HG03469 (cell line): ENCODE data around the gene AFF1.
A peak's percentile ranks its signal among the peaks of the same experiment; 100 is the strongest.
"Not testable (repeated sequence)": the region's sequence is repeated elsewhere in the genome, so short reads cannot be mapped to it uniquely, and the experiment has no call there.

ENCODE experiments used
- ATAC-seq: cut with Tn5 transposase; IDR thresholded peaks from one replicate; pipeline ENCODE4 v1.9.1; 2021; ENCODE audit warnings: mild to moderate bottlenecking, moderate library complexity, moderate number of reproducible peaks; ENCODE audit not compliant: unreplicated experiment

The AFF1 gene

GRCh38 chr4:86975927-86976326 lies 41.1 kb downstream of the AFF1 start:
- ATAC-seq: no peak

DNA sequence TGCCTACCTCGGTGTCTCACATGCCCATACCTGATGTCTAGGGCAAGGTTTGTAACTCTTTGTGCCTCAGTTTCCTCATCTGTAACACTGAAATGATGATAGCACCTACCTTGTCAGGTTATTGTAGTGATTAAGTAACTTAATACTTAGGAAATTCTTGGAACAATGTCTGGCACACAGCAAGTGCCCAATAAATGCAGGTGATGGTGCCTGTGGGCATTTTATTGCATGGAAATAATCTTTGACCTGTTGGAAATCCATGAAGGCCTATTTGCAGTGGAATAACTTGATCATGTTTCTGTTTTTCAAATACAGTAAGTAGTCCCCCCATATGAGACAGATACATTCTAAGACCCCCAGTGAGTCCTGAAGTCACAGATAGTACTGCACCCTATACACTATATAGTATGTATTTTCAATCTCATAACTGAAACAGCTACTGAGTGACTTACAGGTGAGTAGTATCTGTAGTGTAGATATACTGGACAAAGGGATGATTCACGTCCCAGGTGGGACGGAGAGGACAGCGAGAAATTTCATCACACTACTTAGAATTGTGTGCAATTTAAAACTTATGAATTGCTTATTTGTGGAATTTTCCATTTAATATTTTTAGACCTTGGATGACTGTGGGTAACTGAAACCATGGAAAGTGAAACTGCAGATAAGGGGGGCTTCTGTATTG lies 42.1 kb downstream of the AFF1 start:
- no peak for ATAC-seq

- ATAC-seq: peak; percentile 94
Measured at GRCh38 chr4:86977621-86978184, 42.9 kb downstream of the AFF1 start.

DNA sequence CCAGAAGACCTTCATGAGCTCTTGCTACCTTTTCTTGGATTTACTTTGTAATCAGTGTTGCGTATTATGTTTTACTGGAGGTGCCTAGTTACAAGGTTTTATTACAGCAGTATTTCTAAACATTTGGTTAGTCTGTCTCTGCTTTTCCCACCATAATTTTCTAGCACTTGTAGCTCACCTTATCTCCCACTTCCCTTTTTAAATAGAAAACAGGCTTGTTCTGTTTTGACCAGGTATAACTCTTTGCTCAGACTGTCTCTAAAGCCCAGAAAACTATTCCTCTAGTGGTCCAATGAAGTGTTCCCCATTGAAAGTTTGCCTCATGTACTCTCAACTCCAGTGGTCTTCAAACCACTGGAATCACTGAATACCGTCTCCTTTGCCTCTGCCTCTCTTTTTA lies 43.9 kb downstream of the AFF1 start:
- ATAC-seq: no peak

- no peak for ATAC-seq
Measured at GRCh38 chr4:86980230-86980629, 45.4 kb downstream of the AFF1 start.

DNA sequence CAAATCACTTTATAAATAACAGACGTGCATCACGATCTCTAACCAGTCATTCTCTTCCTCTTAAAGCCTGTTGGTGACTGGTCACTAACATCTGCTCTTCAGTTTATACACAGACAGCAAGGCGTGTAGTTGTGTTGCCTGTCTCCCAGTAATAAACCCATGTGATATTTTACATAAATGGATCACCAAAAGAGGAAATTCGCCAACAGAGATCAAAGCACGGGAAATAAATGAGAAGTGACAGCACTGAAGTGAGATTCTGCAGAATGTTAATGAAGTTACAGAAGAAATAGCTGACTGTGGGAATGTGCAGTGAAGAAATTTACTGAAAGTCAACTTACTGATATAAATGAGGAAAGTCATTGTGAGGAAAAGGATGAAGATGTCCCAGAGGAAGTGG lies 47.0 kb downstream of the AFF1 start:
- ATAC-seq: no peak

- not testable (repeated sequence) for ATAC-seq
Measured at GRCh38 chr4:86985852-86986251, 51.0 kb downstream of the AFF1 start.

DNA sequence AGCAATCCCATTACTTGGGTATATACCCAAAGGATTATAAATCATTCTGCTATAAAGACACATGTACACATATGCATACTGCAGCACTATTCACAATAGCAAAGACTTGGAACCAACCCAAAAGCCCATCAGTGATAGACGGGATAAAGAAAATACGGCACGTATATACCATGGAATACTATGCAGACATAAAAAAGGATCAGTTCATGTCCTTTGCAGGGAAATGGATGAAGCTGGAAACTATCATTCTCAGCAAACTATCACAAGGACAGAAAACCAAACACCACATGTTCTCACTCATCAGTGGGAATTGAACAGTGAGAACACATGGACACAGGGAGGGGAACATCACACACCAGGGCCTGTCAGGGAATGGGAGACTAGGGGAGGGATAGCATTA lies 54.8 kb downstream of the AFF1 start:
- ATAC-seq: not testable (repeated sequence)

DNA sequence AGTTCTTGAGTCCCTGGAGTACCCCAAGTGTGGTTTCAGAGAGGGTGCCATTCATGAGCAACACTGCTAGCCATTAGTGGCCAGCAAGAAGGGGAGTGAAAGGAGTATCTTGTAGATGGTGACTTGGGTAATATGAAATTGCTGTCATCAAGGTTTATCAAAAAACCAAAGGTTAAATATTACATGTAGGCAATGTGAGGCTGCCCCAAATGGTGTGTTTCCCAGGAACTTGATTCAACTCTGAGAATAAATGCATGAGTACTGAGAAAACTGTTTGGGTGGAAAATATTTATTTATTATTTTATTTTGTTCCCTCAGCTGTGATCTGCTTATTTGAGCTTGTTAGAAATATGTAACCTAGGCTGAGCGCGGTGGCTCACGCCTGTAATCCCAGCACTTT lies 55.7 kb downstream of the AFF1 start:
- ATAC-seq: no peak

GRCh38 chr4:86991994-86992393 lies 57.2 kb downstream of the AFF1 start:
- ATAC-seq: no peak

- no peak for ATAC-seq
Measured at GRCh38 chr4:86993909-86994681, 59.3 kb downstream of the AFF1 start.

GRCh38 chr4:86994686-86995085 lies 59.9 kb downstream of the AFF1 start:
- ATAC-seq: no peak

GRCh38 chr4:86996510-86996909 lies 61.7 kb downstream of the AFF1 start:
- ATAC-seq: not testable (repeated sequence)

GRCh38 chr4:86999136-86999643 lies 64.4 kb downstream of the AFF1 start:
- no peak for ATAC-seq

DNA sequence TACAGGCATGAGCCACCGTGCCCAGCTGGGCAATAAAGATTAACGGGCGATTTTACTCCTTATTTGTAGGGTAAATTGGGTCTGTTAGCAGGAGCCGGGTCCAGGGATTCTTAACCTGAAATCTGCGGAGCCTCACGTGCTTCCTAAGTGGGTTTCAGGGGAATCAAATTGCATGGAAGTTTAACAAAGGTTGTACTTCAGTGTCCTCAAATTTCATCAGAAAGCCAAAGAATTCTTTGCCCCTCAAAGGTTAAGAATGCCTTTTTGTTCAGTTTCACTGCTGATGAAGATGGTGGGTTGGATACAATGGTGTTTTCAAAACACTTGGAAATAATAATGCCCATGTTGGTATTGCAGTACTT lies 67.9 kb downstream of the AFF1 start:
- ATAC-seq: no peak

- no peak for ATAC-seq
Measured at GRCh38 chr4:87003266-87003665, 68.5 kb downstream of the AFF1 start.

GRCh38 chr4:87005369-87005689 lies 70.5 kb downstream of the AFF1 start:
- no peak for ATAC-seq

DNA sequence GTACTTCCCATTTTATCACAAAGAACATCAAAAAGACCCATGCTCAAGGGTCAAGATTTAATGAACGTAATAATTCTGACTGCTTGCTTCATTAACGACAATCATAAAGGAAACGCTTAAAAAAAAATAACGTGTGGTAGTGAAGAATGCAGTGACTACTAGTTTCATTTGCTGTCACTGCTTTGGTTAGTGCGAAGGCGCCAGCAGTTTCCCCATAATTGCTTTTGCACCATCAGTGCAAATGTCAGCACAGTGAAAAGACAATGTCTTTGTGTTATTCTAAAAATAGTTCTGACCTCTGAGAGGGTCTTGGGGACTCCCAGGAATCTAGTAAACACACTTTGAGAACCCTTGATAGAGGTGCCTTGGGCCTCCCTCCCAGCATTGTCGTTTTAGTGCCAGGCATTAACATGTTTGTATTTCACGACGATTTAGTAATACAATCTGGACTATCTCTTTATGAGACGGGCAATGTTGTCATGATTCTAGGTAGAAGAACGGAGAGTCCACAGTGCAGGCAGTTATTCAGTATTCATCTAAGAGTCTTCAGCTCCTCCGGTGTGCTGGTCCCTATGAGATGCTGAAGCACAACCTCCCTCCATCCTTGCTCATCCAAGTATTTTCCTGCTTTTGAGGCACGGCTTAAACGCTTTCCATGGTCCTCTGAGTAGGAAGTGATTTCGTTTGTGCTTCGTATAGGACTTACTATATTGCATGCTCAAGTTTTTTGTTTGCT lies 71.0 kb downstream of the AFF1 start:
- no peak for ATAC-seq

DNA sequence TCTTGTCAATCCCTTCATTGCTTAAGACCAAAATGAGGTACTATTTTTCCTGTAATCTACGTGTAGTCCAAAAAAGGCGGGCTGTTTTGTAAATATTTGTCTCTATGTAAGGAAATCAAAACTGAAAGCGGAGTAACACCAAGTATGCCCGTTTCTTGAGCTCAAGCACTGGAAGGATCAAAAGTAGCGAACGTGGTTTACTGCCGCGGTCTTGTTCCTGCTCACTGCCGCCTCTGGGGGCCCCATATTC lies 71.5 kb downstream of the AFF1 start:
- no peak for ATAC-seq

DNA sequence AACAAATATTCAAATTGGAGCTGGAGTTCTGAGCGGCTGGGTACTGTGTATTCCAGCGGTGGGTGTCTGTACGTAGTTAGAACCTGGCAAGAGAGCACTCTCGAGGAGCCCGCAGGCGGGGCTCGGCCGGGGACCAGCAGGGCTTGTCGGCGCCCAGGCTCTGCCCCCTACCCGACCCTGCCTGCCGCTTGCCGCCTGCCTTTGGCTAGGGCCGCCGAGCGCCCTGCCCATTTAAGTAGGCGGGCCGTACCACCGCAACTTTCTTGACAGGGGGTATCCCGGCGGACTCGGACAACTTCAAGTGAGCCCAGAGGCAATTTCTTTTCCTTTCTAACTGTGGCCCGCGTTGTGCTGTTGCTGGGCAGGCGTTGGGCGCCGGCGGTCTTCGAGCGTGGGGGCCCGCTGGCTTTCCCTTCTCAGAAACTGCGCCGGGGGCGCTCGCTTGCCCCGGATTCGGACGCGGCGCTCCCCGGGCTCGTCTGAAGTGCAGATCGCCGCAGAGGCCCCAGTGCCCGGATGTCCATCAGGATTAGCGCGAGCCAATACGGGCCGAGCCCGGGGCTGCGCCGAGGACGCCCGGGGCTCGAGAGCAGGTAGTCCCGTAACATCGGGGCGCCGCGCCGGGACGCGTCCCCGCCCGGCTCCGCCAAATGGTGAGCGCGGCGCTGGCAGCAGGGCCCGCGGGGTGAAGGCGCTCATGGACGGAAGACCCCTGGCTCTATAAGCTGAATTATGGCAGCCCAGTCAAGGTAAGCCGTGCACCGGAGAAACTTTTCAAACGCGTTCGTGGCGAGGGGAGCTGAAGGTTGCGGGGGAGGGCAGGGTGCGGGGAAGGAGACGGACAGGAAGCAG lies 72.1 kb downstream of the AFF1 start:
- ATAC-seq: peak; percentile 52
